PC-3 (cell line): ENCODE results near the gene CYP27A1.

ENCODE experiments used
- EZH2 ChIP-seq: fragments of 300-600 bp; sonication (generic); IDR thresholded peaks from one replicate; pipeline ENCODE4 v1.6.1; 2017; ENCODE audit warnings: antibody characterized with exemption, mild to moderate bottlenecking, low read length; ENCODE audit not compliant: unreplicated experiment
- TF ChIP-seq, protein P1 (sequence below): fragments of 300-600 bp; sonication (generic); conservative IDR thresholded peaks from 2 replicates; pipeline ENCODE4 v1.5.1; 2017; ENCODE audit warnings: antibody characterized with exemption, low read depth, mild to moderate bottlenecking, low read length

DNA sequence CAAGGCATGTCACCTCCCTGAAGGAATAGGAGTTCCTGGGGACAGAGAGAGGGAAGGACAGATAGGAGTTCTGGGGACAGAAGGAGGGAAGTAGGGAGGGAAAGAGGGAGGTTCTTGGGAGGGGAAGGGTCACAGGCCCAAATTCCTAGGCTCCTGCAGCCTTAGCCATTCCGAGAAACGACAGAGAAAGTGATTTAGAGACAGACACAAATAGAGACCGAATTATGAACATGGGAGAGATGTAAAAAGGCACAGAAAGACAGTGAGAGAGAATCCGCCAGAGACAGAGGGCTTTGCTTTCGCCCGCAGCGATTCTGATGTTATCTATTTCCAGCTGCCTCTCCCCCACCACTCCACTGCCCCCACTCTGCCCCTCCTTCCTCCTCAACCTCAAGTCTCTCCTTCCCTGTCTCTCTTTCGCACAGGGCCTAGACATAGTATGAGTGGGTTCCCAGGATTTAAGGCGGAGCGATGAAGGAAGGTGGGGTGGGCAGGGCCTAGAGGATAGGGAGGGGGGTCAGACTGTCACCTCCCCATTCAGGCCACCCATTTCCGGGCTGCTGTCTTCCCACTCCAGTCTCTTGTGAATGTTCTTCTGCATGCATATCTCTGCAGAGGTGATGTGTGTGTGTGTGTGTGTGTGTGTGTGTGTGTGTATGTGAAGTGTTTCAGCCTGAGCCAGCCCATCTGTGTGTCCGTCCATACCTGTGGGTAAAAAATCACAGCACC, 74.4 kb downstream of the CYP27A1 start:
- TF ChIP-seq, protein P1, sequence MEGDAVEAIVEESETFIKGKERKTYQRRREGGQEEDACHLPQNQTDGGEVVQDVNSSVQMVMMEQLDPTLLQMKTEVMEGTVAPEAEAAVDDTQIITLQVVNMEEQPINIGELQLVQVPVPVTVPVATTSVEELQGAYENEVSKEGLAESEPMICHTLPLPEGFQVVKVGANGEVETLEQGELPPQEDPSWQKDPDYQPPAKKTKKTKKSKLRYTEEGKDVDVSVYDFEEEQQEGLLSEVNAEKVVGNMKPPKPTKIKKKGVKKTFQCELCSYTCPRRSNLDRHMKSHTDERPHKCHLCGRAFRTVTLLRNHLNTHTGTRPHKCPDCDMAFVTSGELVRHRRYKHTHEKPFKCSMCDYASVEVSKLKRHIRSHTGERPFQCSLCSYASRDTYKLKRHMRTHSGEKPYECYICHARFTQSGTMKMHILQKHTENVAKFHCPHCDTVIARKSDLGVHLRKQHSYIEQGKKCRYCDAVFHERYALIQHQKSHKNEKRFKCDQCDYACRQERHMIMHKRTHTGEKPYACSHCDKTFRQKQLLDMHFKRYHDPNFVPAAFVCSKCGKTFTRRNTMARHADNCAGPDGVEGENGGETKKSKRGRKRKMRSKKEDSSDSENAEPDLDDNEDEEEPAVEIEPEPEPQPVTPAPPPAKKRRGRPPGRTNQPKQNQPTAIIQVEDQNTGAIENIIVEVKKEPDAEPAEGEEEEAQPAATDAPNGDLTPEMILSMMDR: no peak
- TF ChIP-seq EZH2: no peak
